ENCODE measurements around the gene TP53BP2.

- no peak for TF ChIP-seq CTCF (IDR thresholded peaks at IDR 0.05)
- TF ChIP-seq POLR2A (IDR thresholded peaks at IDR 0.05): no peak
- no peak for TF ChIP-seq POLR2AphosphoS5 (IDR thresholded peaks at IDR 0.05)
These were observed 43.1 kb downstream of the TP53BP2 start for GRCh38 chr1:223802602-223803001.
